H1 (cell line): ENCODE data around the gene TCHP. TPM values are rescaled to one million over a fixed set of nuclear protein-coding genes. Genes with fewer than 3 reads are reported as not detected.

Source experiments
- CTCF ChIA-PET: fragments of 300-600 bp; sonication (Branson Sonifier 250); formaldehyde crosslinking; loops from one replicate; lab custom pipeline; 2021; ENCODE audit not compliant: partially characterized antibody; lab: Charles Lee
- POLR2A ChIA-PET: fragments of 300-600 bp; sonication (Branson Sonifier 250); formaldehyde crosslinking; loops from one replicate; lab custom pipeline; 2021; ENCODE audit warnings: inconsistent platforms; ENCODE audit not compliant: partially characterized antibody; lab: Charles Lee
- DNase-seq, 2 experiments: peaks; one replicate each; pipeline versions ENCODE4 v3.0.0 to v3.0.0-alpha.2; 2010 to 2022; ENCODE audit warnings: low spot score in 2 of 2, low read depth in 1 of 2, mixed read lengths in 1 of 2
- FAIRE-seq: peaks from 2 replicates; lab custom pipeline; 2011; peaks lifted over from hg19 to GRCh38; lab: Jason Lieb, UNC
- H2AFZ ChIP-seq: 2 replicates; pipeline ENCODE4 v1.8.1; 2012; ENCODE audit warnings: low read length, inconsistent platforms
- H2AK5ac ChIP-seq: 2 replicates; pipeline ENCODE4 v1.6.1; 2013; ENCODE audit warnings: low read depth, low read length
- H2BK120ac ChIP-seq: replicated peaks from 2 replicates; pipeline ENCODE3; 2013; ENCODE audit warnings: low read depth, low read length, inconsistent platforms
- H2BK12ac ChIP-seq: 2 replicates; pipeline ENCODE4 v1.6.1; 2013; ENCODE audit warnings: low read depth, low read length
- H2BK15ac ChIP-seq: 2 replicates; pipeline ENCODE4 v1.6.1; 2013; ENCODE audit warnings: low read length
- H2BK20ac ChIP-seq: 2 replicates; pipeline ENCODE4 v1.6.1; 2013; ENCODE audit warnings: low read length
- H2BK5ac ChIP-seq: 2 replicates; pipeline ENCODE4 v1.6.1; 2013; ENCODE audit warnings: low read depth, low read length
- H3K14ac ChIP-seq: 2 replicates; pipeline ENCODE4 v1.6.1; 2013; ENCODE audit warnings: inconsistent platforms; ENCODE audit not compliant: insufficient read length
- H3K18ac ChIP-seq: 2 replicates; pipeline ENCODE4 v1.6.1; 2013; ENCODE audit warnings: low read length; ENCODE audit errors: extremely low read depth
- H3K23ac ChIP-seq: 2 replicates; pipeline ENCODE4 v1.6.1; 2013; ENCODE audit warnings: inconsistent platforms; ENCODE audit not compliant: insufficient read length
- H3K23me2 ChIP-seq: 2 replicates; pipeline ENCODE4 v1.6.1; 2013; ENCODE audit warnings: low read depth, low read length
- H3K27ac ChIP-seq: 2 replicates; pipeline ENCODE4 v1.6.1; 2011; ENCODE audit warnings: low read depth, low read length, inconsistent platforms
- H3K27me3 ChIP-seq, 4 experiments: replicated peaks in 1 of 4; 1 replicate in 1 of 4; 2 replicates in 3 of 4; pipeline versions ENCODE4 v1.6.1 to v1.8.1; 2011 to 2013; ENCODE audit warnings: low read length in 3 of 4, mild to moderate bottlenecking in 3 of 4, inconsistent platforms in 2 of 4, mixed read lengths in 2 of 4, moderate library complexity in 1 of 4; ENCODE audit not compliant: control insufficient read depth in 3 of 4, insufficient read depth in 3 of 4; ENCODE audit errors: extremely low read depth in 1 of 4
- H3K36me3 ChIP-seq, 4 experiments: 2 replicates each; pipeline versions ENCODE4 v1.6.1 to v1.8.1; 2011 to 2013; ENCODE audit warnings: mild to moderate bottlenecking in 4 of 4, low read length in 3 of 4, moderate library complexity in 2 of 4, control low read depth in 1 of 4, inconsistent platforms in 1 of 4; ENCODE audit not compliant: insufficient read depth in 4 of 4, control insufficient read depth in 2 of 4
- H3K4ac ChIP-seq: replicated peaks from 2 replicates; pipeline ENCODE3; 2013; ENCODE audit warnings: low read length, low read depth, mixed read lengths, inconsistent platforms; ENCODE audit not compliant: insufficient read length
- H3K4me1 ChIP-seq, 4 experiments: replicated peaks in 1 of 4; 1 replicate in 1 of 4; 2 replicates in 3 of 4; pipeline versions ENCODE4 v1.6.1 to v1.8.1; 2011 to 2013; ENCODE audit warnings: low read length in 3 of 4, inconsistent platforms in 2 of 4, mixed read lengths in 1 of 4; ENCODE audit not compliant: insufficient read depth in 4 of 4, control insufficient read depth in 3 of 4
- H3K4me2 ChIP-seq, 2 experiments: 2 replicates each; pipeline versions ENCODE4 v1.6.1 to v1.8.1; 2011 to 2013; ENCODE audit warnings: low read depth in 2 of 2, low read length in 2 of 2, control low read depth in 1 of 2, inconsistent platforms in 1 of 2, mild to moderate bottlenecking in 1 of 2; ENCODE audit not compliant: insufficient read depth in 1 of 2
- H3K4me3 ChIP-seq, 4 experiments: fragments of 200-600, 300-600 bp in 1 of 4; sonication (generic), shearing (Covaris generic), sonication (Bioruptor Twin) in 1 of 4; 2 replicates each; pipeline versions ENCODE4 v1.5.1 to v1.8.1; 2011 to 2016; ENCODE audit warnings: low read length in 4 of 4, low read depth in 3 of 4, control low read depth in 2 of 4, inconsistent platforms in 2 of 4, mild to moderate bottlenecking in 2 of 4, mixed read lengths in 1 of 4, moderate library complexity in 1 of 4; ENCODE audit not compliant: insufficient read depth in 2 of 4; ENCODE audit errors: extremely low read depth in 1 of 4
- H3K56ac ChIP-seq: replicated peaks from 2 replicates; pipeline ENCODE3; 2013; ENCODE audit warnings: low read depth, mild to moderate bottlenecking, mixed read lengths, low read length, inconsistent platforms; ENCODE audit not compliant: insufficient read length
- H3K79me1 ChIP-seq: 2 replicates; pipeline ENCODE4 v1.6.1; 2013; ENCODE audit warnings: low read depth, low read length, control low read depth
- H3K79me2 ChIP-seq, 2 experiments: 2 replicates each; pipeline versions ENCODE4 v1.6.1 to v1.8.1; 2012 to 2013; ENCODE audit warnings: low read length in 2 of 2, mild to moderate bottlenecking in 2 of 2, inconsistent platforms in 1 of 2; ENCODE audit not compliant: insufficient read depth in 2 of 2, control insufficient read depth in 1 of 2
- H3K9ac ChIP-seq, 4 experiments: replicated peaks in 1 of 4; 1 replicate in 1 of 4; 2 replicates in 3 of 4; pipeline versions ENCODE4 v1.6.1 to v1.8.1; 2011 to 2013; ENCODE audit warnings: low read depth in 3 of 4, low read length in 3 of 4, control low read depth in 2 of 4, mild to moderate bottlenecking in 2 of 4, moderate library complexity in 2 of 4, inconsistent platforms in 1 of 4; ENCODE audit errors: extremely low read depth in 1 of 4
- H3K9me3 ChIP-seq, 2 experiments: 2 replicates each; pipeline versions ENCODE4 v1.6.1 to v1.8.1; 2012 to 2013; ENCODE audit warnings: mild to moderate bottlenecking in 2 of 2, moderate library complexity in 2 of 2, control low read depth in 1 of 2, inconsistent platforms in 1 of 2, low read depth in 1 of 2, low read length in 1 of 2, mixed read lengths in 1 of 2; ENCODE audit not compliant: insufficient read depth in 2 of 2
- H4K20me1 ChIP-seq, 2 experiments: replicated peaks in 1 of 2; 2 replicates each; pipeline versions ENCODE3 to v1.8.1; 2011 to 2013; ENCODE audit warnings: inconsistent platforms in 2 of 2, low read length in 2 of 2, mild to moderate bottlenecking in 1 of 2; ENCODE audit not compliant: insufficient read depth in 2 of 2, control insufficient read depth in 1 of 2
- H4K5ac ChIP-seq: 2 replicates; pipeline ENCODE4 v1.6.1; 2013; ENCODE audit warnings: low read length, low read depth, mixed read lengths, inconsistent platforms; ENCODE audit not compliant: insufficient read length
- H4K8ac ChIP-seq: 2 replicates; pipeline ENCODE4 v1.8.0; 2013; ENCODE audit warnings: mild to moderate bottlenecking, moderate library complexity, low read length, inconsistent platforms; ENCODE audit not compliant: insufficient read depth; ENCODE audit errors: extremely low read depth
- H4K91ac ChIP-seq: replicated peaks from 2 replicates; pipeline ENCODE3; 2013; ENCODE audit warnings: low read length, mixed read lengths, inconsistent platforms; ENCODE audit not compliant: insufficient read length
- ASH2L ChIP-seq: fragments of 200-600, 300-600 bp; sonication (generic); IDR thresholded peaks from one replicate; pipeline ENCODE4 v1.7.1; 2017; ENCODE audit warnings: low read length
- BACH1 ChIP-seq: IDR thresholded peaks from 2 replicates; pipeline ENCODE4 v1.6.1; 2012; ENCODE audit warnings: low read length, improper control_type of control experiment
- BCL11A ChIP-seq, 2 experiments: IDR thresholded peaks; one replicate each; pipeline ENCODE4 v1.6.1; 2011; ENCODE audit warnings: low read depth in 2 of 2, low read length in 2 of 2, mild to moderate bottlenecking in 2 of 2
- BRCA1 ChIP-seq: IDR thresholded peaks from 2 replicates; pipeline ENCODE4 v1.6.1; 2012; ENCODE audit warnings: low read depth, low read length, improper control_type of control experiment
- CHD2 ChIP-seq: IDR thresholded peaks from 2 replicates; pipeline ENCODE4 v1.6.1; 2012; ENCODE audit warnings: low read length, improper control_type of control experiment
- CTBP2 ChIP-seq: IDR thresholded peaks from 2 replicates; pipeline ENCODE4 v1.7.0; 2011; ENCODE audit warnings: borderline replicate concordance, mild to moderate bottlenecking, moderate library complexity, mixed read lengths, low read length; ENCODE audit not compliant: insufficient read depth, insufficient read length
- HDAC6 ChIP-seq: IDR thresholded peaks from one replicate; pipeline ENCODE4 v1.7.1; 2012; ENCODE audit warnings: low read depth, mild to moderate bottlenecking, inconsistent platforms, low read length, moderate library complexity
- KDM4A ChIP-seq: IDR thresholded peaks from one replicate; pipeline ENCODE4 v1.7.1; 2012; ENCODE audit warnings: low read depth, mild to moderate bottlenecking, moderate library complexity, low read length, inconsistent platforms; ENCODE audit not compliant: severe bottlenecking
- MAFK ChIP-seq: IDR thresholded peaks from 2 replicates; pipeline ENCODE4 v1.6.1; 2012; ENCODE audit warnings: low read depth, mild to moderate bottlenecking, improper control_type of control experiment, low read length
- MAX ChIP-seq: IDR thresholded peaks from 2 replicates; pipeline ENCODE4 v1.6.1; 2012; ENCODE audit warnings: inconsistent platforms
- POLR2AphosphoS5 ChIP-seq: IDR thresholded peaks from 2 replicates; pipeline ENCODE4 v1.6.1; 2011; ENCODE audit warnings: low read depth, low read length
- RBBP5 ChIP-seq: IDR thresholded peaks from 2 replicates; pipeline ENCODE4 v1.7.1; 2012; ENCODE audit warnings: low read depth, mild to moderate bottlenecking, inconsistent platforms, low read length, moderate library complexity, borderline replicate concordance
- SIX5 ChIP-seq: IDR thresholded peaks from 2 replicates; pipeline ENCODE4 v1.6.1; 2011; ENCODE audit warnings: mild to moderate bottlenecking, low read depth, low read length
- TEAD4 ChIP-seq: IDR thresholded peaks from 2 replicates; pipeline ENCODE4 v1.6.1; 2012; ENCODE audit warnings: low read depth, low read length, inconsistent platforms, mixed read lengths
- WGBS, 2 experiments: shearing (Covaris generic) in 1 of 2; methylation state at CpG; one replicate each; pipeline versions ENCODE4 v1.1.6 to v1.1.7; 2013 to 2015; ENCODE audit warnings: low lambda C conversion rate in 2 of 2, mixed read lengths in 2 of 2, inconsistent platforms in 1 of 2, low coverage in 1 of 2, missing lambda C conversion rate in 1 of 2; ENCODE audit not compliant: insufficient replicate concordance in 2 of 2, insufficient coverage in 1 of 2, insufficient read length in 1 of 2; ENCODE audit errors: extremely low coverage in 1 of 2, missing lambda C conversion rate in 1 of 2; 5-methylcytosine and 5-hydroxymethylcytosine counted together
- polyA plus RNA-seq, 7 experiments: library from polyadenylated mRNA; depleted of rRNA in 3 of 7; stranded (reverse) in 5 of 7; unstranded in 2 of 7; fragments of >200 nt in 5 of 7; fragments of 200-250 nt in 2 of 7; gene quantifications; 1 replicate in 5 of 7; 2 replicates in 1 of 7; 4 replicates in 1 of 7; pipeline versions ENCODE4 v1.2.1 to v1.2.3, GENCODE V29; 2011 to 2013; ENCODE audit warnings: missing spikeins in 2 of 7, mixed read lengths in 2 of 7
- total RNA-seq: library from RNA; stranded (reverse); fragmentation: NEBNext Ultra II Directional; extraction: Animal tissue kit (Norgen Biotek cat#: 25700); gene quantifications from 2 replicates; pipeline ENCODE4 v1.2.1, GENCODE V29; 2021

The TCHP gene
- total and polyA plus RNA-seq, 2 of the 8 experiments (the other 6 are each of a cell fraction or from before 2014, with no cell fraction given), result 2.8 to 4.5 TPM

- Histone ChIP-seq H3K4me2 (no peak overlapping the region), H3K79me2 (no peaks in the 10 kb centered on the region; a peak in 1 of 4 replicates), H4K8ac (no peak overlapping the region; the same call in 1 of the 2 replicates), H3K4ac (no peak overlapping the region), H2BK20ac (no peak overlapping the region), H2BK120ac (no peak overlapping the region), H3K79me1 (no peaks in the 10 kb centered on the region; the same call in none of the 2 replicates), H3K4me3 (no peak overlapping the region), H3K14ac (no peak overlapping the region), H4K91ac (no peak overlapping the region), H3K56ac (no peak overlapping the region), H2BK12ac (no peak overlapping the region), H3K4me1 (peaks cover 0 to 6% (median 4%) of the 10 kb centered on the region in 4 experiments; a peak in 4 of 7 replicates), H3K18ac (no peak overlapping the region), H3K27me3 (no peaks in the 10 kb centered on the region), H2BK15ac (no peak overlapping the region), H2AK5ac (no peak overlapping the region), H4K5ac (no peak overlapping the region), H3K9ac (no peak overlapping the region), H3K27ac (no peak overlapping the region), H2BK5ac (no peak overlapping the region; the same call in 1 of the 2 replicates), H3K23ac (no peak overlapping the region), H4K20me1 (peaks cover 2% of the 10 kb centered on the region in 2 experiments), H3K9me3 (no peaks in the 10 kb centered on the region), H2AFZ (no peak overlapping the region), H3K36me3 (no peaks in the 10 kb centered on the region; a peak in 3 of 8 replicates), H3K23me2 (no peaks in the 10 kb centered on the region)
- no peak for DNase-seq
- ChIA-PET CTCF (interaction anchor here (0.6 to 2.0 kb wide), 4 partner anchors 9 to 50 kb away, joined by 3 to 13 read pairs (median 4); no protein-coding TSS in a partner anchor), POLR2A (no interaction called here)
- no peak for FAIRE-seq
- TF ChIP-seq BCL11A (IDR thresholded peaks at IDR 0.05; ENCODE audit: low read depth in 2 of 2, low read length in 2 of 2) (no peak), CHD2 (no peak), TEAD4 (no peak), ASH2L (no peak), CTBP2 (no peak), MAFK (no peak), RBBP5 (no peak), MAX (no peak), KDM4A (no peak), SIX5 (no peak), POLR2AphosphoS5 (no peak), BRCA1 (no peak), BACH1 (no peak), HDAC6 (no peak)
- WGBS, 2 experiments, result 94% methylated on average over 5 of the region's 5 CpGs; no CpG with 5 or more reads in 1 of the 2 experiments
Measured at GRCh38 chr12:109860977-109861376, 39.1 kb upstream of the TCHP start.
